Spinal cord (tissue), 10 donors: ENCODE results near the gene AUNIP. TPM values are rescaled to one million over a fixed set of nuclear protein-coding genes. Genes with fewer than 3 reads are reported as not detected.

Experiments used
- DNase-seq, 6 donors: peaks; one replicate each; pipeline versions ENCODE4 v3.0.0 to v3.0.0-alpha.2; 2013 to 2015; ENCODE audit warnings: low spot score in 6 of 6, low read depth in 4 of 6
- H3K27ac ChIP-seq: one replicate; pipeline ENCODE4 v1.5.1; 2013; ENCODE audit warnings: low read depth, low read length, control low read depth
- H3K27me3 ChIP-seq: one replicate; pipeline ENCODE4 v1.6.1; 2013; ENCODE audit warnings: low read length; ENCODE audit not compliant: control insufficient read depth, insufficient read depth
- H3K36me3 ChIP-seq: one replicate; pipeline ENCODE4 v1.6.1; 2013; ENCODE audit warnings: low read length; ENCODE audit not compliant: control insufficient read depth, insufficient read depth
- H3K4me1 ChIP-seq: one replicate; pipeline ENCODE4 v1.6.1; 2013; ENCODE audit warnings: low read length; ENCODE audit not compliant: control insufficient read depth, insufficient read depth
- H3K4me3 ChIP-seq: one replicate; pipeline ENCODE4 v1.5.1; 2013; ENCODE audit warnings: low read depth, low read length, control low read depth
- H3K9me3 ChIP-seq: one replicate; pipeline ENCODE4 v1.6.1; 2013; ENCODE audit warnings: low read length; ENCODE audit not compliant: control insufficient read depth, insufficient read depth
- WGBS: methylation state at CpG from one replicate; pipeline ENCODE4 v1.1.5; 2013; ENCODE audit warnings: missing lambda C conversion rate; ENCODE audit not compliant: insufficient coverage; 5-methylcytosine and 5-hydroxymethylcytosine counted together
- polyA plus RNA-seq, 2 donors: library from polyadenylated mRNA; unstranded; fragments of 120-200 nt; gene quantifications; one replicate each; pipeline ENCODE4 v1.2.1, GENCODE V29; 2013; ENCODE audit not compliant: insufficient read length in 2 of 2
- total RNA-seq, 2 donors: library from RNA; depleted of rRNA in 1 of 2; stranded (reverse); fragments of 120-200 nt in 1 of 2; fragments of >200 nt in 1 of 2; gene quantifications; one replicate each; pipeline versions ENCODE4 v1.2.3 to v1.2.4, GENCODE V29; 2013 to 2014
- donor health status: healthy.

AUNIP gene
- total and polyA plus RNA-seq, 4 donors: 1.8 to 3.9 (median 2.2) TPM

DNA sequence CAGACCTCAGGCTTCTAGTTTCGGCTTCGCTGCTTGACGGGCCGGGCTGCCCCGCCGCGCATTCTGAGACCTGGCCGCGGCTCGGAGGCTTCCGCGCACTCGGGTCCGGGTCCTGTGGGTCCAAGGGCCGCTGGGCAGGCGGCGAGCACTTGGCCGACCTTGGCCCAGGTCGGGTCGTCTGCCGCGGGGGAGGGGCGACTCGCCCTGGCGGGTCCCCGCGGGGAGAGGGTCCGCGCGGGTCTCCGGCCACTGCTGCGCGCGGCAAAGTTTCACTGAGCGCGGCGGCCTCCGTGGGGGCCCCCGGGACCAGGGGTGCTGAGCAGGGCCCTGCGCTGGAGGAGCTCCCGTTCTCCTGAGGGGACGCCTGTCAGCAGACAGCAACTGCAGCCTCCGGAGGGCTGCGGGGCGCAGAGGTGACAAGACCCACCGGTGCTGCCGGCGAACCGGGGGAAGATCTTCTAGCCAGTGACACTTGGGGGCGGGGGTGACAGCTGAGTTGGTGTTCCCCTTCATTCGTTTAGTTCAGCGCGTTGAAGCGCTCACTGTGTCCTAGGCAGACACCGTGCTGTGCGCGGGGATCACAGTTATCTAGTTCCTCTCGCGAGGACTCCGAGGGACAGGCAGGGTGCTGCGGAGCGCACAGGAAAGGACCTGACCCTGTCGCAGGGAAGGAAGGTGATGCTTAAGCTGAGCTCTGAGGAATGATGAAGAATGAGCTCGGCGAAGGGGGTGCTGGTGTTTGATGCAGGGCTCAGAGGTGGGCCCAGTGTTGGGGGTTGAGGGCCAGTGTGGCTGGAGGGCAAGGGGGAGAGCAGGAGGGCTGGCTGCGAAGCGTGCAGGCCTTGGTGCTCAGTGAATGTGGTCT lies 38.8 kb downstream of the AUNIP start:
- peak in 2 of 6 donors; percentile 42 to 45 for DNase-seq
- H3K9me3 ChIP-seq: no peaks in the 10 kb centered on the region

DNA sequence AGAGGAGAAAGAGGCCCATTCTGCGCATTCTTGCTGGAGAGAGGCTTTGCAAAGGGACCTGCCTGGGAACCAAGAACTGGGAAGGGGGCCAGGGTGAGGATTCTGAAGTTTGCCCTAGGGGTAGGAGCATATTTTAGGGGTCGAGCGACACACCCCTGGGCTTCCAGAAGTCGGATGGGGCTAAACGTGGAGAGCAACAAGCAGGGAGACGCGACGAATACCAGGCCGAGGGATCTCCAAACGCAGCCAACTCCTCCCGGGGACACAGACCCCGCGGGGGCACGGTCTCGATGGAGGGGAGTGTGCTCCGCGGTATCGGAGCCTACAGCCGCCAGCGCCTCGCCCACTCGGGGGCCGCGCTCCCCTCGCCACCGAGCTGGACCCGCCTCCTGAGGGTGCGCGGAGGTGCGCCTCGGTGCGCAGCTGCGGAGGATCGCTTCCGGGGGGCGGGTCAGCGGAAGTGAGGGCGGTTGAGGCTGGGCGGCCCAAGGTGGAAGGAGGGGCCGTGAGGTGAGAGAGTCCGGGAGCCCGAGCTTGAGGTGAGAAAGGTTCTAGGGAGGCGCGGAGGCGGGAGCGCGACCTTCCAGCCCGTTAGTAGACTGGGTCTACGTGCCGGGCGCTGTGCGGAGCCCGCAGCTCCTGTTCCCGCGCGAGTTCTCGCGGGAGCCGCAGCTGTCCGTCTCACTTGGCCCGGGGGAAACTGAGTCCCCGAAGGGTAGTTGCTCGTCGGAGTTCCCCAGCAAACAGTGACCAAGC lies 39.6 kb downstream of the AUNIP start, which contains the start of gene MTFR1L:
Gene MTFR1L, plus strand, starts transcription at position 464 of the 756 bp plus-strand sequence. CDS start 3,151 bp downstream, outside the sequence.
- Histone ChIP-seq H3K36me3 (peaks cover 25% of the 10 kb centered on the region), H3K4me1 (peaks cover 31% of the 10 kb centered on the region), H3K27me3 (no peaks in the 10 kb centered on the region), H3K4me3 (peak within 1 kb of the TSS; percentile 97), H3K27ac (peak within 1 kb of the TSS; percentile 97), H3K9me3 (no peaks in the 10 kb centered on the region)
- DNase-seq: peak in 4 of 6 donors; percentile 68 to 95 (median 86)
- WGBS: under 1% methylated on average over 64 of the region's 64 CpGs

More for the DNA sequence above, 38.8 kb downstream of the AUNIP start:
- under 1% methylated on average over 67 of the region's 67 CpGs for WGBS
- peaks cover 31% of the 10 kb centered on the region for H3K4me1 ChIP-seq
- peaks cover 17% of the 10 kb centered on the region for H3K36me3 ChIP-seq
- H3K27ac ChIP-seq: peak overlapping the region; percentile 97
- H3K4me3 ChIP-seq: peak overlapping the region; percentile 97
- no peaks in the 10 kb centered on the region for H3K27me3 ChIP-seq

DNA sequence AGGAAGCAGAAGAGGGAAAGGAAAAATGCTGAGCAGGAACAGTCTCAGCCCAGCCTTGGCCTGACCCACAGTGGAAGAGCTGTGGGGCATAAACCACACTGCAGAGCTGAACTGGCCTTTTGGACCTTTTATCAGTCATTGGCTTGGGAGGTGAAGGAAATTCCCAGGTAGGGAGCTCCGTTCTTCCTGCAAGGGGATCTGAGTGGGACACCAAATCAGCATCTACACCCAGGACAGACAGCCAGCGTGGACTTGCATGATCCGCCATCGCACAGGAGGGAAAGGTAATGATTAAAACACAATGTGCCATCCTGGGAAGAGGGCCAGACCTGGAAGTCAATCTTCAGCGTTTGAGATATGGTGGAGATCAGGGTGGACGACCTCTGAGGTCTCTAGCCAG lies 40.7 kb downstream of the AUNIP start:
- H3K4me1 ChIP-seq: peaks cover 31% of the 10 kb centered on the region
- H3K9me3 ChIP-seq: no peaks in the 10 kb centered on the region
- peak overlapping the region; percentile 97 for H3K27ac ChIP-seq
- peaks cover 36% of the 10 kb centered on the region for H3K36me3 ChIP-seq
- no peaks in the 10 kb centered on the region for H3K27me3 ChIP-seq
- no peak for DNase-seq
- 62% methylated on average over 3 of the region's 6 CpGs for WGBS
- no peak overlapping the region for H3K4me3 ChIP-seq

DNA sequence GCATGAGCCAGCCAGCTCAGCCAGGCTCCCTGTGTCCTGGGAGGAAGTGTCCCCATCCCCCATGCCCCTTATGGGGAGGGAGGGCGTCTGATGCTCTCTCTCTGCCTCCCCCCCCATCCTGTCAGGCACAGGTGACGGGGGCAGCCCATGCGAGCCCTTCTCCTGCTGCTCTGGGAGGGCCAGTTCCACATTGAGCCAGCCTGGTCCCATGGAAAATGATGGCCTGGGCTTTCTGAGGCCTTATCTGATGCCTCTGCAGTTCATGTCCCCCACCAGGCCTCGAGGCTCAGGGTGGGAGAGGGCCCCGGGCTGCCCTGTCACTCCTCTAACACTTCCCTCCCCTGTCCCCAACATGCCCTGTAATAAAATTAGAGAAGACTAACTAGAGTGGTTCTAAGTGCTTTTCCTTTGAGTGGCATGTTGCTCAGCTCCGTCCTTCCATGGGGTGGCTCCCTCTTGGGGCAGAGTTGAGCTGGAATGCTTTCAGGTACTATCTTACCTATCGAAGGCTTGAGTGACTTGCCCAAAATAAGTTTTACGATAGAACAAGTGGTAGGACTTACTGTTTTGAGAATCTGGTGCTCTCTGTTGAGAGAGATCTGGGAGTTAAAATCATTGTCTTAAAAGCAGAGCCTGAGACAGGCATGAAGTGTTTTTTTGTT lies 41.3 kb downstream of the AUNIP start:
- H3K4me3 ChIP-seq: no peak overlapping the region
- H3K27me3 ChIP-seq: no peaks in the 10 kb centered on the region
- no peak for DNase-seq
- H3K27ac ChIP-seq: peak overlapping the region; percentile 97
- 70% methylated on average over 6 of the region's 8 CpGs for WGBS
- peaks cover 36% of the 10 kb centered on the region for H3K36me3 ChIP-seq
- no peaks in the 10 kb centered on the region for H3K9me3 ChIP-seq
- H3K4me1 ChIP-seq: peaks cover 30% of the 10 kb centered on the region

DNA sequence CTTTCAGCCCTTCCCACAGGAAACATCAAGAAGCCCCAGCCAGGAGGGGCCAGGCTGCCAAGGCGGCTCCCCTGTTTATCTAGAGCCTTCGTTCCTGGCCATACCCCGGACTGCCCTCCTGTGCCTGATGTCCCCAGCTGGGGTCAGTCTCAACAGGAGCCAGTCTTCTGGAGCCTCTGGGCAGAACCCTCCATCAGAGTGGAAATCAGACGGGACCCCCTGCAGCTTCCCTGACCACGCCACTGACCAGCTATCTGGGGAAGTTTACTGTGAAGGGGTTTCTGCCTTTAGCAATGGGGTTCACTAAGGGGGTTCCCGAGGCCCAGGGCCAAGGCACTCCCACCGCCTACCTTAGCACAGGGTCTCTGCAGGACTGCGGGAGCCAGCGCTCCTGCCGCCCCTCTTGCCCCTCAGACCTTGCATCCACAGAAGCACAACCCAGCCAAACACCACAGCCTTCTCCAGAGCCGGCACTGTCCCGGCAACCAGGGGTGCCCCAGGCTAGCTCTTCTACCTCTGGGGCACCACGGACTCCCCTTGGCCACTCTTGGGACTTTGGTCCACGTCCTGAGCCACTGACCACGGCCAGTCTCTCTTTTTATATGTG lies 43.0 kb downstream of the AUNIP start:
- no peaks in the 10 kb centered on the region for H3K27me3 ChIP-seq
- WGBS: 86% methylated on average over 13 of the region's 15 CpGs
- H3K27ac ChIP-seq: no peak overlapping the region
- DNase-seq: no peak
- no peak overlapping the region for H3K4me3 ChIP-seq
- peaks cover 53% of the 10 kb centered on the region for H3K36me3 ChIP-seq
- H3K4me1 ChIP-seq: peaks cover 21% of the 10 kb centered on the region
- no peaks in the 10 kb centered on the region for H3K9me3 ChIP-seq

DNA sequence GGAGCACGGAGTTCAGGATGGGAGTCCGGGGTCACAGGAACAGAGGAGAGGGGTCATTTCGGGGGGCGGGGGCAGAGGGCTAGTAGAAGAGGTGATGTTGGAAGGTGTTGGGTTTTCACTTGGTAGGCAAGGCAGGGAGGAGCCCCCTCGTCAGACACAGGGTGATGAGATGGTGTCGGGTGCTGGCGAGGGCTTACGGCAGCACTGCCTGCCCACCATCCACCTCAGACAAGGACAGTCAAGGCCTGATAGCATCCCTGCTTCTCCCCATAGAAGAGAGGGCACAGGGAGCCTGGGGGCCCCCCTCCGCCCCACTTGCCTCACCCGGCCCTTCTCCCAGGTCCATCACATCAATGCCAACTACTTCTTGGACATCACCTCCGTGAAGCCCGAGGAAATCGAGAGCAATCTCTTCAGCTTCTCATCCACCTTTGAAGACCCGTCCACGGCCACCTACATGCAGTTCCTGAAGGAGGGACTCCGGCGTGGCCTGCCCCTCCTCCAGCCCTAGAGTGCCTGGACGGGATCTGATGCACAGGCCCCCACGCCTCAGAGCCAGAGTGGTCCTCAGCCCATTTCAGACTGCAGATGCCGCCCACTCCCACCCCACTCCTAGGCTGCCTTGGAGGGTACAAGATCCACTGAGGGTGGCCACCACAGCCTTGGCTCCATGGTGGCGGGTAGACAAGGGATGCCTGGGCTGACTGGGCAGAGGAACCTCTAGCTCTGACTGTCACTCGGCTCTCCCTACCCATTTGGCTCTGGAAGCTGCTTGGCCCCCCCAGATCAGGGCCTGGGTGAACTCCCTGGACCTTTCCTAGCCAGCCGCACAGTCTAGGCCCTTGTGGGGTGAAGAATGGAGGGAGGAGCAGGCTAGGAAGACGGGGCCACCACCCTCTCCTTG lies 43.8 kb downstream of the AUNIP start:
- no peak for DNase-seq
- Histone ChIP-seq H3K4me1 (peaks cover 21% of the 10 kb centered on the region), H3K27me3 (no peaks in the 10 kb centered on the region), H3K9me3 (no peaks in the 10 kb centered on the region), H3K4me3 (no peak overlapping the region), H3K36me3 (peaks cover 61% of the 10 kb centered on the region), H3K27ac (no peak overlapping the region)
- 94% methylated on average over 22 of the region's 24 CpGs for WGBS

DNA sequence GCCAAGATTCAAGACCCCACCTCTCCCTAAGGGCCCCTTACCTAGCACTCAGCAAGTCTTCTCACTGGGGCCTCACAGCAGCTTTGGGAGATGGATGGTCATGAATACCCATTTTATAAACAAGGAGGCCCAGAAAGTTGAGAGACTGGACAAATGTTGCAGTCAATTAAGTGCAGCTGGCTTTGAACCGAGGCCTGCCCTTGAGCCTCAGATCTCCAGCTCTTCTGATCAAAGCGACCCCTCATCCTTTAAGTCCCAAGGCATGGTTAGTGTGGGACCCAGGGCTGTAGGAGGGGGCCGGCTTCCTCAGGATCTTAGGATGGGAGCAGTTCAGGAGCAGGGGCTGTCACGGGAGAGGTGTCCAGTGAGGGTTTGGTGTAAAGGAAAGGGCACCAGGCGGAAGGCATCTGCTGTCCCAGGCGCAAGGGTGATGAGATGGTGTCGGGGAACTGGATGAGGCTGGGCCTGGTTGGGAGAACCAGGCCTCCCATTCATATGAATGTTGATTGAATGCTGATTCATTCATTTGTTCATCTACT lies 44.6 kb downstream of the AUNIP start:
- Histone ChIP-seq H3K36me3 (peaks cover 69% of the 10 kb centered on the region), H3K9me3 (no peaks in the 10 kb centered on the region), H3K4me1 (peaks cover 22% of the 10 kb centered on the region), H3K27ac (no peak overlapping the region), H3K27me3 (no peaks in the 10 kb centered on the region), H3K4me3 (no peak overlapping the region)
- WGBS: 94% methylated on average over 6 of the region's 7 CpGs
- DNase-seq: no peak

DNA sequence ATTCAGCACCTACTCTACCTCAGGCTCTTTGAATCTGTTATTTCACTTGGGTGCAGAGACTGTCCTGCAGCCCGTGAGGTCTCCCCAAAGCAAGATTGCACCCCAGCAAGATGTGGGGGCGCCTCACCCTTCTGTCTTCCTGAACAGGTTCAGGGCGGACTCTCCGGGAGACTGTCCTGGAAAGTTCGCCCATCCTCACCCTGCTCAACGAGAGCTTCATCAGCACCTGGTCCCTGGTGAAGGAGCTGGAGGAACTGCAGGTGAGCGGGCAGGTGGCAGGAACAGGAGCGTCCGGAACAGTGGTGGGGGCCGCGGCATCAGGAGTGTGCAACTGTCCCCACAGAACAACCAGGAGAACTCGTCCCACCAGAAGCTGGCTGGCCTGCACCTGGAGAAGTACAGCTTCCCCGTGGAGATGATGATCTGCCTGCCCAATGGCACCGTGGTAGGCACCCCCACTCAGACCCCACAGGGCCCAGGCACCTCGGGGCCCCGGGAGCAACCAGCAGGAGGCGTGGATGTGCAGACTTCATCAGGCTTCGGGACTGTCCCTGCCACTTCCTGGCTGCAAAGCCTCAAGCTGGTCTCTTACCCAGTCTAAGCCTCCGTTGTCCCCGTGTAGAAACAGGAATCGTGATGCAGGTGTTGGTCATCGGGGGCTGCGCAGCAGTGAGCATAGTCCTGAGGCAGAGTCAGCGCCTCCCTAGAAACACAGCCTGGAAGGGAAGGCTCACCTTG lies 45.4 kb downstream of the AUNIP start:
- peaks cover 16% of the 10 kb centered on the region for H3K4me1 ChIP-seq
- no peak for DNase-seq
- no peaks in the 10 kb centered on the region for H3K27me3 ChIP-seq
- WGBS: 90% methylated on average over 24 of the region's 24 CpGs
- no peak overlapping the region for H3K4me3 ChIP-seq
- peaks cover 76% of the 10 kb centered on the region for H3K36me3 ChIP-seq
- no peaks in the 10 kb centered on the region for H3K9me3 ChIP-seq
- H3K27ac ChIP-seq: no peak overlapping the region
